Heart left ventricle (tissue), 16 donors: ENCODE data around the gene MYO5A. TPM values are rescaled to one million over a fixed set of nuclear protein-coding genes. Genes with fewer than 3 reads are reported as not detected.

ENCODE experiments used
- ATAC-seq, 4 donors: fragments of 200-7000 bp; cut with Tn5 transposase; one replicate each; pipeline ENCODE4 v1.9.1; 2020 to 2022; ENCODE audit warnings: moderate library complexity in 4 of 4, mild to moderate bottlenecking in 3 of 4, moderate number of reproducible peaks in 1 of 4
- DNase-seq, 5 donors: peaks; one replicate each; pipeline ENCODE4 v3.0.0-alpha.2; 2020
- H3K27ac ChIP-seq, 12 donors: fragments of 200-600 bp; sonication (generic) in 4 of 12; one replicate each; pipeline versions ENCODE4 v1.5.0 to v1.8.0; 2016 to 2022; ENCODE audit warnings: mild to moderate bottlenecking in 2 of 12
- H3K27me3 ChIP-seq, 9 donors: fragments of 200-600 bp; sonication (generic) in 2 of 9; one replicate each; pipeline versions ENCODE4 v1.5.1 to v1.8.0; 2016 to 2022; ENCODE audit warnings: mild to moderate bottlenecking in 3 of 9
- H3K36me3 ChIP-seq, 9 donors: fragments of 200-600 bp; sonication (generic) in 2 of 9; one replicate each; pipeline versions ENCODE4 v1.5.0 to v1.8.0; 2018 to 2022; ENCODE audit warnings: mild to moderate bottlenecking in 2 of 9
- H3K4me1 ChIP-seq, 12 donors: fragments of 200-600 bp; sonication (generic) in 4 of 12; one replicate each; pipeline versions ENCODE4 v1.5.0 to v1.8.0; 2016 to 2022; ENCODE audit warnings: mild to moderate bottlenecking in 3 of 12
- H3K4me3 ChIP-seq, 12 donors: fragments of 200-600 bp; sonication (generic) in 4 of 12; one replicate each; pipeline versions ENCODE4 v1.5.0 to v1.8.0; 2017 to 2022; ENCODE audit warnings: mild to moderate bottlenecking in 9 of 12, moderate library complexity in 4 of 12
- H3K9me3 ChIP-seq, 12 donors: fragments of 200-600 bp; sonication (generic) in 4 of 12; one replicate each; pipeline versions ENCODE4 v1.5.0 to v1.8.0; 2016 to 2022; ENCODE audit warnings: mild to moderate bottlenecking in 1 of 12
- CTCF ChIP-seq, 12 donors: fragments of 200-600 bp; sonication (generic) in 4 of 12; IDR thresholded peaks; one replicate each; pipeline versions ENCODE4 v1.5.0 to v1.8.0; 2018 to 2022; ENCODE audit warnings: antibody characterized with exemption in 12 of 12, mild to moderate bottlenecking in 5 of 12
- POLR2A ChIP-seq, 2 donors: fragments of 450-650 bp; IDR thresholded peaks; one replicate each; pipeline ENCODE4 v1.6.1; 2017; ENCODE audit warnings: antibody characterized with exemption in 2 of 2, mild to moderate bottlenecking in 2 of 2, moderate library complexity in 2 of 2
- WGBS, 4 donors: extraction: QIAGEN DNeasy Blood & Tissue Kit in 2 of 4; methylation state at CpG; one replicate each; pipeline versions ENCODE4 v1.1.5 to v1.1.7; 2013 to 2018; 5-methylcytosine and 5-hydroxymethylcytosine counted together
- intact Hi-C, 10 donors: fragments of 100-400 bp; cut with DNase I; formaldehyde crosslinking; loops; one replicate each; pipeline versions ENCODE4 v1.11.1 to v1.14.2; 2022
- polyA plus RNA-seq, 2 donors: library from polyadenylated mRNA; stranded (reverse); fragments of 200-250 nt; gene quantifications; one replicate each; pipeline ENCODE4 v1.2.3, GENCODE V29; 2013
- total RNA-seq, 9 donors: library from RNA; depleted of rRNA in 2 of 9; stranded (reverse); fragments of >200 nt in 2 of 9; fragmentation: NEBNext Ultra II Directional in 3 of 9; extraction: Animal tissue kit (Norgen Biotek cat#: 25700) in 3 of 9; gene quantifications; one replicate each; pipeline versions ENCODE4 v1.1.0 to v1.2.4, GENCODE V29; 2016 to 2023
- donor health status: ischemic (EF 13 %, LVEDD 7.1; RV severe dilation, severe dysfunction).
- donor health status: healthy with polysubstance abuse.
- donor health status: DM: no; HTN: yes; CAD: no.
- donor health status: DM: no; HTN: no; CAD: no.
- donor health status: ischemic (EF 25% LVEDD 6.9; RV normal size, moderate dysfunction).
- donor health status: ischemic (EF 25% LVEDD 5.7; RV mildly dilated, moderate dysfunction).
- donor health status: healthy.
- donor health status: DM: yes; HTN: yes; CAD: no.
- donor health status: ischemic (EF 35%, LVEDD 5.7; RV mildly dilated, moderate dysfunction).
- donor health status: nonischemic (EF 11% LVEDD 7.7; RV severe dilation, severe dysfunction).
- donor health status: DM: yes; HTN: yes; CAD: no.
- donor health status: PGD.
- donor health status: ischemic (EF 29% LVEDD 5.4; RV normal size, mild dysfunction).
- donor health status: nonischemic (EF 23%, LVEDD 6.1; RV moderate dilation, normal function).

Gene MYO5A
- total and polyA plus RNA-seq, 11 donors: 3.2 to 29.6 (median 6.9) TPM

DNA sequence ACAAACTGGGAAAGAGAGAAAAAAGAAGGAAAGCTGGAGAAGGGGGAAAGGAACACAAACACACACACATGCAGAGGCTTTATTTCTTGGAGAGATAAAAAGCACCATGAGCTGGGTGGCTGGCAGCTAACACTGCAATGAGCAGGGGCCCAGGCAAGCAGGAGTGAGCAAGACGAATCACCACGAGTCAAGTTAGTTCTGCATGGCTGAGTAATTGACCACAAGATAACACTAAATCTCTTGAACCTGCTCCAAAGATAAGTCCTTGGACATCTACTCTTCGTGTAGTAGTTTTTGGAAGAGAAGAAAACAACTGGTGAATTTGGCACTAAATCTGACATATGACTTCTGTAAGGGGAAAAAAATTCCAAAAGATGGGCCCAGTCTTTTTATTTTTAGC is 100.9 kb downstream of the MYO5A start:
- WGBS, 4 donors: 8 to 18% (median 15%) methylated on average over 3 of the region's 3 CpGs
- ATAC-seq (peak; percentile 57 to 84 (median 74)), DNase-seq (peak in 1 of 5 donors; percentile 42)
- Histone ChIP-seq H3K4me1 (peaks cover 0 to 18% (median 2%) of the 10 kb centered on the region in 12 donors), H3K27me3 (no peaks in the 10 kb centered on the region), H3K4me3 (no peak overlapping the region), H3K36me3 (peaks cover 0 to 16% (median 0%) of the 10 kb centered on the region in 9 donors), H3K27ac (peak overlapping the region in 8 of 12 donors; percentile 2 to 36 (median 22)), H3K9me3 (no peaks in the 10 kb centered on the region)
- intact Hi-C loops: no loop called here
- TF ChIP-seq POLR2A (IDR thresholded peaks at IDR 0.05): no peak
- no peak for TF ChIP-seq CTCF (IDR thresholded peaks at IDR 0.05)

GRCh38 chr15:52424856-52425431 is 103.7 kb downstream of the MYO5A start:
- H3K27me3 ChIP-seq: no peaks in the 10 kb centered on the region
- peaks cover 0 to 18% (median 2%) of the 10 kb centered on the region in 12 donors for H3K4me1 ChIP-seq
- DNase-seq (no peak), ATAC-seq (no peak)
- intact Hi-C loops: no loop called here
- TF ChIP-seq CTCF (IDR thresholded peaks at IDR 0.05) (no peak), POLR2A (IDR thresholded peaks at IDR 0.05) (no peak)
- H3K9me3 ChIP-seq: no peaks in the 10 kb centered on the region
- H3K36me3 ChIP-seq: peaks cover 0 to 18% (median 0%) of the 10 kb centered on the region in 9 donors
- H3K4me3 ChIP-seq: no peak overlapping the region
- H3K27ac ChIP-seq: no peak overlapping the region
- 92 to 96% (median 94%) methylated on average over 2 of the region's 2 CpGs for WGBS, 4 donors

GRCh38 chr15:52423852-52424251 is 104.8 kb downstream of the MYO5A start:
- no peak for DNase-seq
- ATAC-seq: peak; percentile 57 to 80 (median 73)
- H3K9me3 ChIP-seq: no peaks in the 10 kb centered on the region
- no peak for TF ChIP-seq POLR2A (IDR thresholded peaks at IDR 0.05)
- no peak for TF ChIP-seq CTCF (IDR thresholded peaks at IDR 0.05)
- peaks cover 0 to 18% (median 2%) of the 10 kb centered on the region in 12 donors for H3K4me1 ChIP-seq
- H3K27ac ChIP-seq: peak overlapping the region in 3 of 12 donors; percentile 0 to 28 (median 17)
- H3K4me3 ChIP-seq: no peak overlapping the region
- WGBS, 4 donors: 51 to 63% (median 60%) methylated on average over 1 of the region's 1 CpG
- no peaks in the 10 kb centered on the region for H3K27me3 ChIP-seq
- peaks cover 0 to 14% (median 0%) of the 10 kb centered on the region in 9 donors for H3K36me3 ChIP-seq
- intact Hi-C loops: no loop called here

- no peak for TF ChIP-seq POLR2A (IDR thresholded peaks at IDR 0.05)
- no peak for TF ChIP-seq CTCF (IDR thresholded peaks at IDR 0.05)
- H3K36me3 ChIP-seq: peaks cover 0 to 14% (median 0%) of the 10 kb centered on the region in 9 donors
- no peaks in the 10 kb centered on the region for H3K27me3 ChIP-seq
- no peak overlapping the region for H3K4me3 ChIP-seq
- peaks cover 0 to 6% (median 0%) of the 10 kb centered on the region in 12 donors for H3K9me3 ChIP-seq
- no peak for DNase-seq
- peaks cover 0 to 6% (median 0%) of the 10 kb centered on the region in 12 donors for H3K4me1 ChIP-seq
- intact Hi-C loops: no loop called here
- no peak overlapping the region for H3K27ac ChIP-seq
- ATAC-seq: no peak
These were observed 106.7 kb downstream of the MYO5A start for GRCh38 chr15:52422001-52422400.
